ENCODE results near the gene PARP1. TPM values are rescaled to one million over a fixed set of nuclear protein-coding genes. Genes with fewer than 3 reads are reported as not detected.

The PARP1 gene
- total and polyA plus RNA-seq, 8 donors, result 78.7 to 153 (median 129) TPM

DNA sequence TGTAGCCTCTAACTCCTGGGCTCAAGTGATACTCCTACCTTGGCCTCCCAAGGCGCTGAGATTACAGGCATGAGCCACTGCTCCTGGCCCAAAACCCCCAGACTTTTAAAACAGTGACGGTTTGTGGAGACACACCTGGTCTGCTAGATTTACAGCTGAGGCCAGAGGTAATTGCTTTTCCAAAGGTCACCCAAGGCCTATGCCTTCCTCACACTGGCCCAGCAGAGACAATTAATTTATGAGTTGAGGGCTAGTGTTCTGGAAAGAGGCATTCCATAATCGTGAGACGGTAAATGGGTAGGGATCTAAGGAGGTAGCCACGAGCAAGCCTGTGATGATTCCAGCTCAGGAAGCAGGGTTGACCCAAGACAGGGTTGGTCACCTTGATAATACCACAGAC lies 12.4 kb upstream of the PARP1 start:
- no peak for ATAC-seq
- H3K4me3 ChIP-seq, result no peak overlapping the region
- no peaks in the 10 kb centered on the region for H3K9me3 ChIP-seq
- H3K27me3 ChIP-seq, result no peaks in the 10 kb centered on the region
- no peak overlapping the region for H3K27ac ChIP-seq
- intact Hi-C loops (cut with DNase I), result loop anchor here in 1 of 2 donors (10.0 kb wide), 1 partner anchor 184 kb away; no protein-coding TSS in a partner anchor
- no peak for DNase-seq
- H3K36me3 ChIP-seq, result no peaks in the 10 kb centered on the region
- H3K4me1 ChIP-seq, result peaks cover 0 to 3% of the 10 kb centered on the region in 2 donors
- TF ChIP-seq, protein P1, sequence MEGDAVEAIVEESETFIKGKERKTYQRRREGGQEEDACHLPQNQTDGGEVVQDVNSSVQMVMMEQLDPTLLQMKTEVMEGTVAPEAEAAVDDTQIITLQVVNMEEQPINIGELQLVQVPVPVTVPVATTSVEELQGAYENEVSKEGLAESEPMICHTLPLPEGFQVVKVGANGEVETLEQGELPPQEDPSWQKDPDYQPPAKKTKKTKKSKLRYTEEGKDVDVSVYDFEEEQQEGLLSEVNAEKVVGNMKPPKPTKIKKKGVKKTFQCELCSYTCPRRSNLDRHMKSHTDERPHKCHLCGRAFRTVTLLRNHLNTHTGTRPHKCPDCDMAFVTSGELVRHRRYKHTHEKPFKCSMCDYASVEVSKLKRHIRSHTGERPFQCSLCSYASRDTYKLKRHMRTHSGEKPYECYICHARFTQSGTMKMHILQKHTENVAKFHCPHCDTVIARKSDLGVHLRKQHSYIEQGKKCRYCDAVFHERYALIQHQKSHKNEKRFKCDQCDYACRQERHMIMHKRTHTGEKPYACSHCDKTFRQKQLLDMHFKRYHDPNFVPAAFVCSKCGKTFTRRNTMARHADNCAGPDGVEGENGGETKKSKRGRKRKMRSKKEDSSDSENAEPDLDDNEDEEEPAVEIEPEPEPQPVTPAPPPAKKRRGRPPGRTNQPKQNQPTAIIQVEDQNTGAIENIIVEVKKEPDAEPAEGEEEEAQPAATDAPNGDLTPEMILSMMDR (IDR thresholded peaks at IDR 0.05), result no peak

DNA sequence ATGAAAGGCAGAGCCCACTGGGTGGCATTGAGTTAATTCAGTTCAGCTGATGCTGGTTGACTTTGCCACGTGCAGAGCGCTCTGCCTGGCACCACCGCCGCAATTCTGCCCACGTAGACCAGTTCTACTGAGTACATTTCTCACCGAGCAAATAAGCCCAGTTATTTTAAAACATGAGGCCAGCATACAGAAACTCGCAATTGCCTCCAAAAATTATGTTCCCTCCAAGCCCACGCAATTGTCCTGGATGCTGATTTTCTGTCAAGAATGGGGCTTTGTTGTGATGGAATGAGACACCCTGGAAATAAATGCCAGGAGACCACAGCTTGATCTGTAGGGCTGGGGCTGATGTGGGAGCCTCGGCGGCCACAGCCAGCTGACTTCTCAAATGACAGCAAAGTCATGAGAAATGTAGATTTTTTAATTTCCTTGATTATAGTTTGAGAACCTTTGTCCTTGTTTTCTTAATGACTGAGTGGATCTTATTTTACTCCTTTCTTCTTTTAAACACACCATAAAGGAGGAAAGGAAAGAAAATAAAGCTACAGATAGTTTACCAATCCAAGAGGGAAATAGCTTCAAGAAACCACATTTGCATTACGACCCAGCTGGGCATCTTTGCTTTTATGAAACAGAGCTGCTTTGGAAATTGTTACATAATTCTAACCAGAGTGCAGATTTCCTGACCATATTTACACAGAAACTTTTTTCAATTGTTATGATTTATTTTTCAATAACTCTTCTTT lies 11.6 kb upstream of the PARP1 start:
- no peak overlapping the region for H3K4me3 ChIP-seq
- no peaks in the 10 kb centered on the region for H3K27me3 ChIP-seq
- DNase-seq (no peak), ATAC-seq (no peak)
- TF ChIP-seq, protein P1 (IDR thresholded peaks at IDR 0.05), result no peak
- intact Hi-C loops (cut with DNase I), result loop anchor here in 1 of 2 donors (10.0 kb wide), 1 partner anchor 185 kb away; no protein-coding TSS in a partner anchor
- no peak overlapping the region for H3K27ac ChIP-seq
- H3K4me1 ChIP-seq, result no peaks in the 10 kb centered on the region
- no peaks in the 10 kb centered on the region for H3K9me3 ChIP-seq
- H3K36me3 ChIP-seq, result no peaks in the 10 kb centered on the region

DNA sequence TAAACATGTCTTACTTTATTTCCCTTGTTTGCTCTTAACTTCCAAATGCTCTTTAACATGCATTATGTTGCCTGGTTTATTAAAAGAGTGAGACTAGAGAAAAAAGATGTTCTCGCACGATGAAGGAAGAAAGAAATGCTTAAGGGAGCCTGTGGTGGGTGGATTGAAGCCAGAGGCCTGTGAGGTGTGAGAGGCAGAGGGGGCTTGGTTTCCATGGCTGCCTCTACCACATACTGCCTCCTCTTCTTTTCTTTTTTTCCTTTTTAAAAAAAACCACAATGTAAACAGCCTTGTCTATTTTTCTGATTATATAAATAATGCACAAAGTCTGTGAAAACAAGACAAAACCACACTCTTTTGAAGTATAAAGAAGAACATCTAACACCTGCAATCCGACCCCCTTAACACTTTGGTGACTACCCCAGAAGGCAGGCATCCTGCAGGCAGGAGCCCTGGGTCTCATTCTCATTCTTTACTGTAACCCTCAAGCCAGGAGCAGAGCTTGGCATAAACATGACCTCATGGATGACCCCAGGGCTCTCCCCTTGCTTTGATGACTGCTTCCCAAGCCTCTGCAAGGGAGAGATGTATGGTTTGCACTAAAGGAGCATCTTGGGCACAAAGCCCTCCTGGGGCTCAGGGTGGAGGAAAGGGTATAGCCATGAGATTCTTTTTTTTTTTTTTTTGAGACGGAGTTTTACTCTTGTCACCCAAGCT lies 10.1 kb upstream of the PARP1 start:
- H3K36me3 ChIP-seq, result no peaks in the 10 kb centered on the region
- TF ChIP-seq, protein P1 (IDR thresholded peaks at IDR 0.05), result no peak
- no peaks in the 10 kb centered on the region for H3K9me3 ChIP-seq
- no peaks in the 10 kb centered on the region for H3K4me1 ChIP-seq
- DNase-seq, result no peak
- intact Hi-C loops (cut with DNase I), result no loop called here
- no peak overlapping the region for H3K27ac ChIP-seq
- ATAC-seq, result no peak
- H3K27me3 ChIP-seq, result no peaks in the 10 kb centered on the region
- H3K4me3 ChIP-seq, result no peak overlapping the region

DNA sequence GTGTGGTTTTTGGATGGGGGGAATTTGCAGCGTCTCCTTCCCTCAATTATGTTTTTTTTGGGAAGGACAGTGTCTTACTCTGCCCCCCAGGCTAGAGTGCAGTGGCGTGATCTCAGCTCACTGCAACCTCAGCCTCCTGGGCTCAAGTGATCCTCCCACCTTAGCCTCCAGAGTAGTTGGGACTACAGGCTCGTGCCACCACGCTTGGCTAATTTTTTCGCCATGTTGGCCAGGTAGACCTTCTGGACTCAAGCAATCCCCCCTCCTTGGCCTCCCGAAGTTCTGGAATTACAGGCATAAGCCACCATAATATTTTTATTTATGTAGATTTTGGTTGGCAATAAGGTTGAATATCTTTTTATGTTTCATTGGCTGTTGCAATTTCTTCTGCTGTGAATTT lies 9.5 kb upstream of the PARP1 start:
- H3K9me3 ChIP-seq, result no peaks in the 10 kb centered on the region
- no peak overlapping the region for H3K27ac ChIP-seq
- H3K27me3 ChIP-seq, result no peaks in the 10 kb centered on the region
- no peaks in the 10 kb centered on the region for H3K36me3 ChIP-seq
- H3K4me3 ChIP-seq, result no peak overlapping the region
- H3K4me1 ChIP-seq, result no peaks in the 10 kb centered on the region
- DNase-seq (no peak), ATAC-seq (no peak)
- TF ChIP-seq, protein P1 (IDR thresholded peaks at IDR 0.05), result no peak
- intact Hi-C loops (cut with DNase I), result no loop called here

DNA sequence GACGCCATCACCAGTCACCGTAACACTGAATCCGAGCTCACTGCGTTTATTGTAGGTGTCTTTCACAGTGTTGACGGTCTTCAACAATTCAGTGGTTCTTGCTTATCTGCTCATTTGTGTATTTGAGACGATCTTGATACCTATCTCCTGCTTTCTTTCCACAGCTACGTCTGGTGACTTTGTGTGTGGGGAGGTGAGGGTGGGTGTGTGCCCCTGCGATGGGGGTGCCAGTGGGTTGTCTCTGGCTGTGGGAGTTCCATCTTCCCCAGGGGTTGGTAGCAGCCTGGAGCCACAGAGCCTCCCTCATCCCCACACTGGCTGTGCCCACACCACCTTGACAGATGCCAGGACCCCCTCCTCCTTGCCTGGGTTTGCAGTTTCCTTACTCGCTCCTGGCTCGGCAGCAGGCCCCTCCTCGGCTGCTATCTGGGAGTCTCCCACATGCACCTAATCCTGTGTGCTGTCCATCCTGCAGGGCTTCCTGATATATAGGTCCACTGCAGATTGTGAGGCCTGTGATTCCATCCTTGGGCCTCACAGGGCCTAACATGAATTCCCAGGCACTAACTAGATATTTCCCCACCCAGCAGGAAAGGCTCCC lies 6.3 kb upstream of the PARP1 start:
- intact Hi-C loops (cut with DNase I), result no loop called here
- Histone ChIP-seq H3K36me3 (no peaks in the 10 kb centered on the region), H3K4me3 (no peak overlapping the region), H3K9me3 (no peaks in the 10 kb centered on the region), H3K4me1 (no peaks in the 10 kb centered on the region), H3K27me3 (no peaks in the 10 kb centered on the region), H3K27ac (no peak overlapping the region)
- TF ChIP-seq, protein P1 (IDR thresholded peaks at IDR 0.05), result no peak
- ATAC-seq (no peak), DNase-seq (no peak)
